ENCODE results near the gene COMT.

COMT gene

GRCh38 chr22:19943082-19944026 is 1.8 kb downstream of the COMT start (continued):
- TF ChIP-seq, protein P1, sequence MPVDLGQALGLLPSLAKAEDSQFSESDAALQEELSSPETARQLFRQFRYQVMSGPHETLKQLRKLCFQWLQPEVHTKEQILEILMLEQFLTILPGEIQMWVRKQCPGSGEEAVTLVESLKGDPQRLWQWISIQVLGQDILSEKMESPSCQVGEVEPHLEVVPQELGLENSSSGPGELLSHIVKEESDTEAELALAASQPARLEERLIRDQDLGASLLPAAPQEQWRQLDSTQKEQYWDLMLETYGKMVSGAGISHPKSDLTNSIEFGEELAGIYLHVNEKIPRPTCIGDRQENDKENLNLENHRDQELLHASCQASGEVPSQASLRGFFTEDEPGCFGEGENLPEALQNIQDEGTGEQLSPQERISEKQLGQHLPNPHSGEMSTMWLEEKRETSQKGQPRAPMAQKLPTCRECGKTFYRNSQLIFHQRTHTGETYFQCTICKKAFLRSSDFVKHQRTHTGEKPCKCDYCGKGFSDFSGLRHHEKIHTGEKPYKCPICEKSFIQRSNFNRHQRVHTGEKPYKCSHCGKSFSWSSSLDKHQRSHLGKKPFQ (tag by site-specific recombination; IDR thresholded peaks at IDR 0.05): no peak
- TF ChIP-seq ZNF391 (tag by site-specific recombination; IDR thresholded peaks at IDR 0.05; ENCODE audit: borderline replicate concordance, low read depth) (no peak), ZNF510 (tag by site-specific recombination; IDR thresholded peaks at IDR 0.05; ENCODE audit: insufficient replicate concordance) (peak; percentile 89), ZNF24 (tag by site-specific recombination; IDR thresholded peaks at IDR 0.05) (peak; percentile 64; the same call in 1 of the 2 replicates)

GRCh38 chr22:19948057-19948760 is 6.6 kb downstream of the COMT start:
- TF ChIP-seq ELK4 (IDR thresholded peaks at IDR 0.05; ENCODE audit: borderline replicate concordance, low read depth, low read length): no peak
- no peak for TF ChIP-seq ZSCAN23 (tag by site-specific recombination; IDR thresholded peaks at IDR 0.05)
- TF ChIP-seq, protein P2, sequence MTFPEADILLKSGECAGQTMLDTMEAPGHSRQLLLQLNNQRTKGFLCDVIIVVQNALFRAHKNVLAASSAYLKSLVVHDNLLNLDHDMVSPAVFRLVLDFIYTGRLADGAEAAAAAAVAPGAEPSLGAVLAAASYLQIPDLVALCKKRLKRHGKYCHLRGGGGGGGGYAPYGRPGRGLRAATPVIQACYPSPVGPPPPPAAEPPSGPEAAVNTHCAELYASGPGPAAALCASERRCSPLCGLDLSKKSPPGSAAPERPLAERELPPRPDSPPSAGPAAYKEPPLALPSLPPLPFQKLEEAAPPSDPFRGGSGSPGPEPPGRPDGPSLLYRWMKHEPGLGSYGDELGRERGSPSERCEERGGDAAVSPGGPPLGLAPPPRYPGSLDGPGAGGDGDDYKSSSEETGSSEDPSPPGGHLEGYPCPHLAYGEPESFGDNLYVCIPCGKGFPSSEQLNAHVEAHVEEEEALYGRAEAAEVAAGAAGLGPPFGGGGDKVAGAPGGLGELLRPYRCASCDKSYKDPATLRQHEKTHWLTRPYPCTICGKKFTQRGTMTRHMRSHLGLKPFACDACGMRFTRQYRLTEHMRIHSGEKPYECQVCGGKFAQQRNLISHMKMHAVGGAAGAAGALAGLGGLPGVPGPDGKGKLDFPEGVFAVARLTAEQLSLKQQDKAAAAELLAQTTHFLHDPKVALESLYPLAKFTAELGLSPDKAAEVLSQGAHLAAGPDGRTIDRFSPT (tag by site-specific recombination; IDR thresholded peaks at IDR 0.05): no peak
- TF ChIP-seq, protein P3, sequence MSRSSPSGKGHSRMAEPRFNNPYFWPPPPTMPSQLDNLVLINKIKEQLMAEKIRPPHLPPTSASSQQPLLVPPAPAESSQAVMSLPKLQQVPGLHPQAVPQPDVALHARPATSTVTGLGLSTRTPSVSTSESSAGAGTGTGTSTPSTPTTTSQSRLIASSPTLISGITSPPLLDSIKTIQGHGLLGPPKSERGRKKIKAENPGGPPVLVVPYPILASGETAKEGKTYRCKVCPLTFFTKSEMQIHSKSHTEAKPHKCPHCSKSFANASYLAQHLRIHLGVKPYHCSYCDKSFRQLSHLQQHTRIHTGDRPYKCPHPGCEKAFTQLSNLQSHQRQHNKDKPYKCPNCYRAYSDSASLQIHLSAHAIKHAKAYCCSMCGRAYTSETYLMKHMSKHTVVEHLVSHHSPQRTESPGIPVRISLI (tag by site-specific recombination; IDR thresholded peaks at IDR 0.05): no peak
- TF ChIP-seq ZNF140 (tag by site-specific recombination; IDR thresholded peaks at IDR 0.05): 0 out of 2 replicates have a peak, but pooled peaks have one; percentile 34
- no peak for TF ChIP-seq ZNF473 (tag by site-specific recombination; IDR thresholded peaks at IDR 0.05)
- TF ChIP-seq ZIC2 (tag by site-specific recombination; IDR thresholded peaks at IDR 0.05): no peak
- Histone ChIP-seq H3K4me1 (ENCODE audit: control insufficient read depth, insufficient read depth, low read length) (no peaks in the 10 kb centered on the region; the same call in 1 of the 2 replicates), H3K36me3 (ENCODE audit: control insufficient read depth in 2 of 2, insufficient read depth in 1 of 2, low read length in 2 of 2) (peaks cover 0 to 4% of the 10 kb centered on the region in 2 experiments; a peak in 2 of 3 replicates), H3K27ac (ENCODE audit: extremely low read depth, low read depth, low read length) (no peak overlapping the region), H3K4me3 (ENCODE audit: low read depth, low read length) (no peak overlapping the region), H3K9me3 (ENCODE audit: control insufficient read depth, insufficient read depth, low read depth, low read length) (no peaks in the 10 kb centered on the region)
- ChIA-PET CTCF (interaction anchor here (0.6 to 2.8 kb wide), 27 partner anchors 9 to 244 kb away, joined by 3 to 33 read pairs (median 4); partner anchors contain the start of gene GP1BB), POLR2A (interaction anchor here (0.9 to 1.8 kb wide), 3 partner anchors 9 to 224 kb away, joined by 3 to 5 read pairs (median 3); partner anchors contain the start of genes GNB1L and RTL10)

DNA sequence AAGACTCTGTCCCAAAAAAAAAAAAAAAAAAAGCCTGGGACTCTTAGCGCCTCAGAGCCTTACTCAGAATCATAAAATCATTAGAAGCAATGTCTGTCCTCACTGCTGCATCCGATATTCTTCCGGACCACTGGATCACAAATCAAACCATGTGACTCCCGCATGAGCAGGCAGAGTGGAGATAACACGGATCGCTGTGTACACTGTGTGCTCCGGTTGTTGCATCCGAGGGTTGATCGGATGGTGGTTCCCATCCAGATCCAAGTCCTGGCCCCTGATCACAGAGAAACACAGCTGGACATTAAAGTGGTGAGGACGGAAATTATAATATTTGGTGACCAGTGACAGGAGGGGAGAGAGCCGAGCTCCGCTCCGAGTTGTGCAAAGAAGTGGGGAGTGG is 9.8 kb downstream of the COMT start:
- POLR2A ChIA-PET: interaction anchor here (0.7 kb wide), 1 partner anchor 30 kb away, joined by 7 read pairs; no protein-coding TSS in a partner anchor
- CTCF ChIA-PET: interaction anchor here (0.8 kb wide), 1 partner anchor 159 kb away, joined by 3 read pairs; no protein-coding TSS in a partner anchor
- Histone ChIP-seq H3K36me3 (ENCODE audit: control insufficient read depth in 2 of 2, insufficient read depth in 1 of 2, low read length in 2 of 2) (peaks cover 0 to 10% of the 10 kb centered on the region in 2 experiments; a peak in 2 of 3 replicates), H3K9me3 (ENCODE audit: control insufficient read depth, insufficient read depth, low read depth, low read length) (no peaks in the 10 kb centered on the region), H3K27ac (ENCODE audit: extremely low read depth, low read depth, low read length) (no peak overlapping the region), H3K4me3 (ENCODE audit: low read depth, low read length) (no peak overlapping the region), H3K4me1 (ENCODE audit: control insufficient read depth, insufficient read depth, low read length) (0 out of 2 replicates have a peak, but pooled peaks cover 2% of the 10 kb centered on the region)
- TF ChIP-seq IKZF3 (tag by site-specific recombination; IDR thresholded peaks at IDR 0.05) (0 out of 2 replicates have a peak, but pooled peaks have one; percentile 10), PRDM4 (tag by site-specific recombination; IDR thresholded peaks at IDR 0.05) (no peak), ZIC2 (tag by site-specific recombination; IDR thresholded peaks at IDR 0.05) (no peak), ZNF510 (tag by site-specific recombination; IDR thresholded peaks at IDR 0.05; ENCODE audit: insufficient replicate concordance) (no peak), ZNF596 (tag by site-specific recombination; IDR thresholded peaks at IDR 0.05) (no peak), ZBTB17 (tag by site-specific recombination; IDR thresholded peaks at IDR 0.05) (peak; percentile 43; the same call in 1 of the 2 replicates), ZNF239 (tag by site-specific recombination; IDR thresholded peaks at IDR 0.05) (no peak), BCL11B (tag by site-specific recombination; IDR thresholded peaks at IDR 0.05; ENCODE audit: low read depth) (no peak)
